ENCODE data around the gene ANKS1B.

ANKS1B gene

DNA sequence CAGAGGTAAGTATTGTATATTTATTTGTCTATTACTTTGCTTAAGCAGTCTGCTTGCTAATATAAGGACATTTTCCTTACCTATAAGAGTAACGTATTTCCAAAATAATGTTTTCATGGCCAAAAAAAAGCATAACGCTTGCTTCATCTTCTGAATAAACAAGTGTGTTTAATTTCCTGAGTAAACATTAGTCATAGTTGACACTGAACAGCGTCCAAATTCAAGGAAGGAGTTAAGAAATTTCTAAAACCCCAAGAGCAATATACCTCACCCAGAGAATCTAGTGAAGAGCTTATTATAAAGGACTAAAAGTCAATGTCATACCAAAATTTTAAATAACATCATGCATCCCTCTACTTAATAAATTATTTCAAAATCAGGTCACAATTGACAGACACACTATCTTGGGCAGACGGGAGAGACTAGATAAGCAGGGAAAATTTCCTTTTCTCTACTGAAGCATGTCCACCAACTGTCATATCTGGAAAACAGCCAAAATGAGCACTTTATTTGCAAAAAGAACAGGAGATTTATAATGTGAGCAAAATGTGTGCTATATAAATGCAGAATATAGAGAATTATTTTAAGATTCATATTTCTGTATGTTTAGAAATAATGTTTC, 25.1 kb downstream of the ANKS1B start:
- DNase-seq = no peak

DNA sequence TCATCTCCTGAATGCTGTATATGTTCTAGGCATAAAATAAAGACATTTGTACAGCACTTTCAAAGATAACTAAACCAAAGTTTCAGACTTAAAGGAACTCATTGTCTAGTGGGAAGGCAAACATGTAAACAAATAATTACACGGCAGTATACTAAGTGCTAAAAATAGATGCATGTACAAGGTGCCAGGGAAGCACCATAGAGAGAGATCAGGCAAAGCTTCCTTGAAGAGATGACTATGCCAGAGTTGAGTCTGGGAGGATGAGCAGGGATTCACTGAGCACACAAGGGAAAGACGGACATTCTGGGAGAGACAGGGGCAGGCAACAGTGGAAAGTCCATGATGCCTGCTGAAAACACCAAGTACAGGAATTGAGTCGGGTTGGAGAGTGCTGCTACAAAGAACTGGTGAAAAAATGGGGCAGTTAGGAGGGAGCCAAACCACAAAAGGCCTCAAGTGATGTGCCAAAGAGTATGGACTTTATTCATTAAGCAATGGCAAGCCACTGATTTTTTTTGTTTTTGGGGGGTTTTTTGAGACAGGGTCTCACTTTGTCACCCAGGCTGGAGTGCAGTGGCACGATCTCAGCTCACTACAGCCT, 26.8 kb downstream of the ANKS1B start:
- DNase-seq = no peak

DNA sequence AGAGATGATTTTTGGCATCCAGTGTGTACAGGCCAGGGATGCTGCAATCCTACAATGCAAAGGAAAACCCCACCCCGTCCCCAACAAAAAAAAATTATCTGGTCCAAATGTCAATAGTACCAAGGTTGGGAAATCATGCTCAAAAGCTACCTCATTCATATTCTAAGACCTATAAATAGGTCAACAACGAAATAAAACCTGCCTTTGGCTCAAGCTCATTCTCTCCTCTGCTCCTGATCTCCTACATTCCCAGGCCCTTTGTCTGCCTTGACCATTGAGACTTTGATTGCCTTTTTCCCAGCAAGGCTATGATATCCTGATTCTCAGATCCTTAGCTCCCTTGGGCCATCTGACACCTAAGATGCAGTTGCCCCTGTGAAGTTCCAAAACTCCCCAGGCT, 30.0 kb downstream of the ANKS1B start:
- no peak for DNase-seq

DNA sequence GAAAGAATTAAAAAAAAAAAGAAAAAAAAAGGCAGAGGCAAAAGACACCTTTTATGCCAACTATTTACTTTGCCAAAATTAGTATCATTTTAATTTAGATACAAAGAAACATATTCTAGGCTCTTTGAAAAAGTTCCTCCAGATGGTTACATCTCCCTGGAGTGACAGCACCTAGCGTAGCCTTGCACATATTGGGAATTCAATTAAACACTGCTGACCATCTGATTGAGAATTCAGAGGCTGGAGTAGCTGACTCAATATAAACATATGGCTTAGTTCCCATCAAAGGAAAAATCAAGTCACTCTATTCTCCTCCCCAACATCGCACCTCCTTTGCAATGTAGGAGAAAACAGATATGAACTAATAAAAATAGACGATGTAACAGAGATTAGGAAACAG, 36.4 kb downstream of the ANKS1B start:
- DNase-seq = no peak

DNA sequence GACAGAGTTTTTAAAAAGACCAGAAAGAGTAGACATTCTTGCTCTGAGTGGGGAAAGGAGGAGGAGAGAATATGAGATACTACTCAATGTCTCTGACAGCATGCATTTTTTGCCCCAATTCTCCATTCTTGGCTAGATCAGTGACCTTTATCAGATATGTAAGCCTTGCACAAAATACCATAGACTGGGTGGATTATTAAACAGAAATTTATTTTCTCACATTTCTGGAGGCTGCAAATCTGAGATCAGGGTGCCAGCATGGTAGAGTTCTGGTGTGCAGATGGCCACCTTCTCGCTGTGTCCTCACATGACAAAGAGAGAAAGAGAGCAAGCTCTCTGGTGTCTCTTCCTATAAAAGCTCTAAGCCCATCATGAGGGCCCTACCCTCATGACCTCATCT, 38.6 kb downstream of the ANKS1B start:
- no peak for DNase-seq

DNA sequence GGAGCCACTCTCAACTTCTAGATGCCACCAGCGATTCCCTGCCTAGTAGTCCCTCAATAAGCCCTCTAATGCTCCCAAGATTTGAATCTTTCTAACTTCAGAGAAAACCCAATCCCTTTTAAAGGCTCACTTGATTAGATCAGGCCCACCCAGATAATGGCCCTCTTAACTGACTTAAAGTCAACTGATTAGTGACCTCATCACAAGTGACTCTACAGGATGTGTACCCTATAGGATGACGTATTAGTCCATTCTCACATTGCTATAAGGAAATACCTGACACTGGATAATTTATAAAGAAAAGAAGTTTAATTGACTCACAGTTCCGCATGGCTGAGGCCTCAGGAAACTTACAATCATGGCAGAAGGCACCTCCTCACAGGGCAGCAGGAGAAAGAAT, 49.1 kb downstream of the ANKS1B start:
- DNase-seq = no peak

DNA sequence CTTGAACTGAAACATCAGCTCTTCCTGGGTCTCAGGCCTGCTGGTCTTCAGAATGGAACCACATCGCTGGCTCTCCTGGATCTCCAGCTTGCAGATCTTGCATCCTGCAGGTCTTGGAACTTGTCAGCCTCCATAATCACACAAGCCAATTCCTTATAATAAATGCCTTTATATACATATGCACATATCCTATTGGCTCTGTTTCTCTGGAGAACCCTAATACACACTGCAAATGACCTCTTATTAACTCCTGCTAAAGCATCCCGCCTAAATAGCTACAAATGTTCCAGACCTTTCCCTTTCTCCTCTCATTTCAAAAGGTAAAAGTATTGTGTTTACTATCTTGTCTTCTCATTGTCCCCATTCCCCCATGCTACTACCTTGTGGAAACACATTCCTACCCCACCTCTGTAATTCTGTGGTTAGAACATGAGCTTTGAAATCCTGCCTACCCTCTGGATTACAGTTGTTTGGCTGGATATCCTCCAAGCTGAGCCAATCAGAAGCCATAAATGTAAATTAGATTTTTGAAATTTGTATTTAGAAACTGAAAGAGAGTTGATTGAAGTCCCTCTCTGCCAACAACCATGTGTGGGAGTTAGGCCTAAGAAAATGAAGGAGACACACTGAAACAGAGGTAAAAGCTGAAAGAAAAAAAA, 58.1 kb downstream of the ANKS1B start:
- DNase-seq = no peak

DNA sequence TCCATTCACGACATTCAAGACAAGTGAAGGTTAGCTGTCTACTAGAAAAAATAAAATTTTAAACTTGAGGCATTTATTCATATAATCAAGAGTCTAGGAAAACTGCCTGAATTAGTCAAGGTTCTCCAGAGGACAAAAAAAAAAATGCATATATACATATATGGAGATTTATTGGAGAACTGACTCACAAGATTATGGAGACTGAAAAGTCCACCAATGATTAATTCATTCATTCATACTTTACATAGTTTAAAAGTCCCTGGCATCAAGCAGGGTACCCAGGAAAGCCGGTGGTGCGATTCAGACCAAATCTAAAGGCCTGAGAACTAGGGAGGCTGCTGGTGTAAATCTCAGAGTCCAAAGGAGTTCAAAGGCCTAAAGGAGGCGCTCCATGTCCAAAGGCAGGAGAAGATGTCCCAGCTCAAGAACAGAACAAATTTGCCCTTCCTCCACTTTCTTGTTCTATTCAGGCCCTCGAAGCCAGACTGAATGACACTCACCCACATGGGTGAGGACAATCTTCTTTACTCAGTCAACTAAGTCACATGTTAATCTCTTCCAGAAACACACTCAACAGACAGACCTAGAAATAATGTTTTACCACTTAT, 64.3 kb downstream of the ANKS1B start:
- DNase-seq = no peak

DNA sequence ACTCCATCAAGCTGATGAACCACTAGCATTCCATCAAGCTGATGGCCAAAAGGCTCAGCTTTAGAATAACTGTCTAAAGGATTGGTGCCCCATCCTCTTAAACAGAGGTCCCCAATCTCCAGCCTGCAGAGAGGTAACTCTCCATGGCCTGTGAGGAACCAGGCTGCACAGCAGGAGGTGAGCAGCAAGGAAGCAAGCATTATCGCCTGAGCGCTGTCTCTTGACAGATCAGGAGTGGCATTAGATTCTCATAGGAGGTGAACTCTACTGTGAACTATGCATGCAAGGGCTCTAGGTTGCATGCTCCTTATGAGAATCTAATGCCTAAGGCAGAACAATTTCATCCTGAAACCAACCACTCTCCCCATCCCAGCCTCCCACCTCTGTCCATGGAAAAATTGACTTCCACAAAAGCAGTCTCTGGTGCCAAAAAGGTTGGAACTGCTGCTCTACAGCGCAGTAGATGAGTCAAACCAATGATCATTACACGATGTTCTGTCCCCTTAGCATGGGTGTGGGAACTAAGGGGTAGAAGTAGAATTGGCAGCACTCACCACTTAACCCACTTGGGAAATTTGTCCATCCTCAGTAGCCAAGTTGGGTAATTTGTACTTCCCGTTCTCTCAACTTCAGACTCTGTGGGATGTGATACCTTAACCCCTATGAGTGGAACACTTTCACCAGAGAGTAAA, 66.9 kb downstream of the ANKS1B start:
- DNase-seq = no peak

DNA sequence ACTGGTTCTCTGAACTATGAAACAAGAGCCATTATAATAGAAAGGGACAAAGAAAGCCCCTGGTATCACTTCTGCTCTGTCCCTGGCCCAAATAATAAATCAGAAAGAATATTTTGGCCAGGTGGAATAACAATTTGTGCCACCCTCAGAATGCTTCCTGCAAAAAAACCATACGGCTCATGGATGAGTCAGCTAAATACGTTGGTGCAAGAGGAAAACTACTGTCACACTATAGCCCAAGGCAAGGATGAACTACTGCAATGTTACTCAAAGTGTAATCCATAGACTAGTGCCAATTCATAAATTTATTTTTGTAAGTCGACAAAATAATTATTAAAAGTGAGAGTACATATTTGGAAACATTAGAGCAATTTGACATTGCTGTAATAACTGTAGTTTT, 68.2 kb downstream of the ANKS1B start:
- no peak for DNase-seq

DNA sequence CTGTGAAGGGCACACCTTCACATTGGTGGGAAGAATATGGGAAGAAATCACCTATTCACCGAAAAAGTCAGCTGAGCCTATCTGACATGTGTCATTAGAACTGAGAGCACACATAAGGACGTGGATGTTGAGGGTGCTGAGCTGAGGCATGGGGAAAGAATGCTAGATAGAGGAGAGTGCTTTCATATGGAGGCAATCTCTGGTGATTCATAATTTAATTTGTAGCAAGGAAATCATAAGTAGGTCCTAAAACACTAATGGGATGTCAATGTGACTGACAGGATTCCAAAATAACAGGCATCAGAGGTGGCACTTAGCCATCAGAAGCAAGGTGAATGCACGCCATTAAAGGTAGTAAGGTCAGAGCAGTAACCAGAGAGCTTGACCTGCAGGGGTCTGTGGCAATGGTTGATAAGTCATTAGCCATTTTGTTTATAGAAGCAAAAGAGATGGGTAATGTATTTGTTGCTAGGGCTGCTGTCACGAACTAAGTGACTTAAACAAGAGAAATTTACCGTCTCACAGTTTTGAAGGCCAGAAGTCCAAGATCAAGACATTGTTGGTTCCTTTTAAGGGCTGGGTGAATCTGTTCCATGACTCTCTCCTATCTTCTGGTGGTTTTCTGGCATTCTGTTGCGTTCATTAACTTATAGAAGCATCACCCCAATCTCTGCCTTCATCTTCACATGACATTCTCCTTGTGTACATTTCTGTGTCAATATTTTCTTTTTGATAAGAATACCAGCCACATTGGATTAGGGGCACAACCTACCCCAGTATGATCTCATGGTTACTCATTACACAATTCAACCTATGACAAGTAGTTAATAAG, 69.3 kb downstream of the ANKS1B start:
- no peak for DNase-seq

DNA sequence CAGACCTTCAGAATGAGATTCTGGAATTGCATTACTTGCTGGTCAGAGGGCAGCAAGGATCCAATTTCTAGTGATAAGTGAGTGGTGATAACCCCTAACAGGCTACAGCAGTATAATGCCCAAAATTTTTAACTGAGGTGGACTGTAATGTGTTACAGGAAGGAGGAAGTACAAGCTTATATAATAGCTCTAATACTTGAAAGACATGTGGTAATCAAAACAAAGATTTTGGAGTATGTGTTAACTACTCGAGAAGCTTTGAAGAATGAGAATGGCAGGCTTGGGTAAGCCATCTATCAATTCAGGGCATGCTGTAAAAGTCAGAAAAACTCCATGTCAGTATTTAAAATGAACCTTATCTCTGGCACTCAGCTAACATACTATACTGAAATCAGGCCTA, 70.5 kb downstream of the ANKS1B start:
- no peak for DNase-seq

DNA sequence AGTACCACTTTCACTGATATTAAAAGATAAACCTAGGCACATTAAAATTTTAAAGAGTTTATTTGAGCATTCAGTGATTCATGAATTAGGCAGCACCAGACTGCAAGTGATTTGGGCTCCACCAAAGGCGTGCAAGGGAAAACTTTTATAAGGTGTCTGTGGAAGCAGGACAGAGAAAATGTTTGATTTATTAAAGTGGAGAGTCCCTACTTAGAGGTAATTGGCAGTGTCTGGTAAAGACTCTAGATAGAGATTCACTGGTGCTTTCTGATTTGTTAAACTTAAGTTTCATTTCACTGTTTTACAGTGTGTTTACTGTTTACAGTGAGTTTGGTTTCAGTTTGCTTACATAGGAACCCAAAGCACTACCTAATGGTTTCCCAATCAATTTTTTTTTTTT, 72.8 kb downstream of the ANKS1B start:
- no peak for DNase-seq

DNA sequence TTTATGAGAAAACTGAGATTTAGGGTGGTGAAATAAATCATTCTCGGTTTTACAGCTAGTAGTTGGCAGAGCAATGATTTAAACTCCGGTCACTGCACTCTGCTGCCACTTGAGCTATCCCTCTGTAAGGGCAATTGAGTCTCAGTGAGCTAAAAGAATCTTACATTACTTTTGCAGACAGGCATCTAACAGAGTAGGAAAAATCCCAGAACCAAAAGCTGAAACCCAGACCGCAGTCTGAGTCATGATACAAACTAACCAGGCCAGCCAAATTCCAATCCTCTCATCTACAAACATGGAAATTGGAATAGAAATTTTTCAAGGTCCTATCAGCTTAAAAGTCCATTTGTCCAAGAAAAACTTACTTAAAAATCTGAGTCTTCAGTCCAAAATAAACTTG, 73.7 kb downstream of the ANKS1B start:
- no peak for DNase-seq

DNA sequence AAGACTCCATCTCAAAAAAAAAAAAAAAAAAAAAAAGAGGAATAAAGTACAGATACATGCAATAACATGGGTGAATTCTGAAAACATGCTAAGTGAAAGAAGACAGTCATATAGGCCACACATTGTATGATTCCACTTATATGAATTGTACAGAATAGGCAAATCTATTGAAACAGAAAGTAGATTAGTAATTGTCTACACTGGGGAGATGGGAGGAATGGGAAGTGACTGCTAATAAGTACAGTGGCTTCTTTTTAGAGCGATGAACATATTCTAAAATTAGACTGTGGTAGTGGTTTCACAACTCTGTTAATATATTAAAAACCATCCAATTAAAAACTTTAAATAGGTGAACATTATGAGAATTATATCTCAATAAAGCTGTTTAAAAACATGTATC, 74.4 kb downstream of the ANKS1B start:
- DNase-seq = no peak

DNA sequence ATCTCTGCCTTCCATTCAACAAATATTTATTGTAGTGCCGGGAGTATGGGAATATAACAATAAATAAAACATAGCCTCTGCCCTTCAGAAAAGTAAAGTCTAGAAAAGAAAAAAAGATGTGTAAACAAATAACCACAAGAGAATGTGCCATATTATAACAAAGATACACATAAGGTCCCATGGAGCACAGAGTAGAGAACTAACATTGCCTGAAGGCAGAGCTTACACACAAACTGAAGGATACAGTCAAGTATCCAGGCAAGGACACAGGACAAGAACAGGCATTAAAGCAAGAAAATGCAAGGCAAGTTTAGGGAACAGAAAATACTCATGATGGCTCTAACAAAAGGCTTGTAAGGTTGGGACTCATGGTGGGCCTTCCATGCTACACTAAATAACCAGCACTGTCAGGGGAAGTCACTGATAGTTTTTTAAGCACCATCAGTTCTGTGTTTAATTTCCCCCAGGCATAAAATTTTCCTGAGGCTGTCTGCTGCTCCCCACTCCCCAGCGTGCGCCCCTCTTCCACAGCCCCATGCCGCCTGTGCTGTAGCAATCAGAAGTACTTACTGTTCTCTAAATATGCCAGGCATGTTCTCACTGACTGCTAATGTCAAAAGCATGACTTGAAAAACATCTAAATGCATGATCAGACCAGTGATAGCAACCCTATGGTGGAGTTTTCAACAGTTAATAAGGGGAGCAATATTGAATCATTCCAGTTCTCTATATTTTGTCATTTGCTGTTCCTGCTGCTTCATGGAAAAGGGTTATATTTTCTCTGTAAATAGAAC, 77.8 kb downstream of the ANKS1B start:
- no peak for DNase-seq

DNA sequence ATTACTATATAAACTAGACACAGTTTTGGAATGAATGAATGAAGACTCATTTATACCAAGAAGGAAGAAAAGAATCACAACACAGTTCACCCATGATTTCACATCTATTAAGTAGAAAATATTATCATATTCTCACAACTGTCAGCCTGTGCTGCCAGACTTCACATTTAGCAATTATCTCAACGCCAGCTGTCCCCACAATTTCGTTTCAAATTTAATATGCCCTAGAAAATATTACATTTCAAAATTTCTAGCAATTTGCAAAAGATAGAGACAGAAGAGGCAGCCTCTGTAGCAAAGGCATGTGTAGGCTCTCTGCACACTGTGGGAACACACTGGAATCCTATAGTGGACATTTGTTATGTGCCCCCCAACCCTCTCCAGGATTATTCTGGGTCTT, 83.6 kb downstream of the ANKS1B start:
- no peak for DNase-seq

DNA sequence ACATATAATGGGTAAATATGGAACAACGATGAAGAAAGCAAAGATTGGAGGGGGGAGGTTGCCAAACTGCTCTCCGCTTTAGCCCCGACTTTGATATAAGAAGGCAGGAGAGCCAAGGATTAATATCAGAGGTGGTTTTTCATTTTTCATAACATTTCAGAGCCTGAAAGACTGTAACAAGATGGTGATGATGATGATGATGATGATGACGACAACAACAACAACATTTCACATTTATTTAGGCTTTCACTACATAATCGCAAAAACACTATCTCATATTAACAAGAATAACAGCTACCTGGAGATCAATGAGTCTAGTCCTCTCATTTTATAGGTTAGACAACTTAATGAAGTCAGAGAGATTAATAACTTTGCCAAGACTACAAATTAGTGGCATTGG, 86.1 kb downstream of the ANKS1B start:
- no peak for DNase-seq

DNA sequence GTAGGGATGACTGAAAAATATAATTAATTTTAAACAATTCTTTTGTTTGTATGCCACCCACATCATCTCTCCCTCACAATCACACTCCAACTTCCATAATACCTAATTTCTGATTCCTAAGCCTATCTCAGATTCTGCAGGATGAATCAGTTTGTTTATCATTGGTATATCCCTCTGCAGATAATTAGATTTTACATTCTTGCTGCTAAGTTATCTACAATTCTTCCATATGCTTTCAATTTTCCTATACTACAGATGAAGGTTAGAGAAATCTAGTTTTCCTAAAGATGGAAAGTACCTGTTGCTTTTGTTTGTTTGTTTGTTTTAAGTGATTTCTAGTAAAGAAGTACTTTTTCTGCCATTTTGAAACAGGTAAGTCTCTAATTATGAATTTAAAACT, 105.3 kb downstream of the ANKS1B start:
- DNase-seq = no peak

DNA sequence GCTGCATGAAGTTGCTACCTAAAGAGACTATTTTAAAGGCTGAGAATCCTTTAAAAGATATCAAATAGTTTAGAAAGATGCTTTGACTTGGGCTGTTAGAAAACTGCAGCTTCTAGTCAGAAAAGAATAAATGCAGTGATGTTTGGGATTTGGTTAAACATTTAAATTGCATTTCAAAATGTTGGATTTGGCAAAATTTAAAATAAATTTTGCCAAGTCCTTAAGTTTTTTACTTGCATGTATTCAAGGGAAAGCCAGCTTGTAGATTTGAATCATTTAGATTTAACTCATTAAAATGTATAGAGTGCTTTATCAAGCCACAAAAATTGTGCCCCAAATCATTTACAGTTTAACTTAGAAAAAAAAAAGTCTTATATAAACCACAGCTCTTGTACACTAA, 109.7 kb downstream of the ANKS1B start:
- no peak for DNase-seq

DNA sequence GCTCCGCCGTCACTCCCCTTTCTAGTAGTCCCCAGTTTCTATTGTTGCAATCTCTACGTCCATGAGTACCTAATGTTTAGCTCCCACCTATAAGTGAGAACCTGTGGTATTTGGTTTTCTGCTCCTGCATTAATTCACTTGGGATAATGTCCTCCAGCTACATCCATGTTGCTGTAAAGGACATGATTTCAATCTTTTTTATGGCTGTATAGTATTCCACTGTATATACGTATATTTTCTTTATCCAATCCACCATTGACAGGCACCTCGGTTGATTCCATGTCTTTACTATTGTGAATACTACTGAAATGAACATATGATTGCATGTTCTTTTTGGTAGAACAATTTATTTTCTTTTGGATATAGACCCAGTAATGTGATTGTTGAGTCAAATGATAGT, 114.7 kb downstream of the ANKS1B start:
- no peak for DNase-seq

DNA sequence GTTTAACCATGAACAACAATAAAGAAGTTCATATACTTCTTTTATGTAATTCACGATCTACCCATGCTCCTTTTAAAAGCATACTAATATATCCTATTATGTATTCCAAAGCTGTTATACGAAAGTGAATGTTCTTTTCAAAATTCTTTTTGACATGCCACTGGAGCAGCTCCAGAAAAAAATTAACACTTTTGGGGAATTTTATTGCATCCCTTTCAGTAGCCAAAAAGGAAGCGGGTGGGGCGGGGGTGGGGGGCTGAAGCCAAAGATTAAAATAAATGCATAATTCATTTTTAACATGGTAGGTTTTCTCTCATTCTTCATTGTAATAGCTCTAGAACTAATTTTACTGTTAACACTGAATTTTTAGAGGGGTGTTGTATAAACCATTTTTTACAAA, 123.0 kb downstream of the ANKS1B start:
- no peak for DNase-seq
